Activated gamma-delta T cell treated with anti-CD3 and anti-CD28 coated beads, Interleukin-2, amount 50 U/mL, for 16 hours (primary cell): ENCODE results near the gene PGAM2.
"Not testable (repeated sequence)": the region's sequence is repeated elsewhere in the genome, so short reads cannot be mapped to it uniquely, and the experiment has no call there.

ENCODE experiments used
- DNase-seq: peaks from one replicate; pipeline ENCODE4 v3.0.0-alpha.2; 2020; ENCODE audit warnings: low read depth

Gene PGAM2

GRCh38 chr7:44022796-44023467 is 42.4 kb downstream of the PGAM2 start:
- not testable (repeated sequence) for DNase-seq

GRCh38 chr7:44022069-44022468 is 43.3 kb downstream of the PGAM2 start:
- DNase-seq, result not testable (repeated sequence)

- DNase-seq, result not testable (repeated sequence)
Observed at GRCh38 chr7:44019825-44020224, 45.5 kb downstream of the PGAM2 start.

- DNase-seq, result peak; percentile 99
Observed at GRCh38 chr7:44018857-44019807, 46.2 kb downstream of the PGAM2 start.

GRCh38 chr7:44015090-44015489 is 50.3 kb downstream of the PGAM2 start:
- not testable (repeated sequence) for DNase-seq
